Activated naive CD8-positive, alpha-beta T cell (primary cell): ENCODE results near the gene DHRS2.
"Not testable (repeated sequence)": the region's sequence is repeated elsewhere in the genome, so short reads cannot be mapped to it uniquely, and the experiment has no call there.

ENCODE experiments used
- H3K27ac Mint-ChIP-seq: one replicate; pipeline ENCODE4 v1.8.0; 2021; ENCODE audit warnings: mixed read lengths
- H3K27me3 Mint-ChIP-seq: one replicate; pipeline ENCODE4 v1.8.0; 2021; ENCODE audit warnings: mixed read lengths
- H3K36me3 Mint-ChIP-seq: one replicate; pipeline ENCODE4 v1.8.0; 2021; ENCODE audit warnings: mixed read lengths
- H3K4me1 Mint-ChIP-seq: one replicate; pipeline ENCODE4 v1.8.0; 2021; ENCODE audit warnings: low read depth, mixed read lengths
- H3K4me3 Mint-ChIP-seq: one replicate; pipeline ENCODE4 v1.8.0; 2021; ENCODE audit warnings: mild to moderate bottlenecking, mixed read lengths
- H3K9me3 Mint-ChIP-seq: one replicate; pipeline ENCODE4 v1.8.0; 2021; ENCODE audit warnings: low read depth, mixed read lengths

The DHRS2 gene

GRCh38 chr14:23608454-23608853 lies 27.7 kb upstream of the DHRS2 start:
- H3K4me1 Mint-ChIP-seq, result peaks cover 49% of the 10 kb centered on the region

GRCh38 chr14:23609001-23609400 lies 27.2 kb upstream of the DHRS2 start:
- Mint-ChIP-seq H3K9me3 (peaks cover 5% of the 10 kb centered on the region), H3K4me3 (peak overlapping the region; percentile 27), H3K27me3 (no peaks in the 10 kb centered on the region), H3K27ac (peak overlapping the region; percentile 96), H3K36me3 (peaks cover 7% of the 10 kb centered on the region), H3K4me1 (peaks cover 49% of the 10 kb centered on the region)

More at GRCh38 chr14:23608454-23608853, 27.7 kb upstream of the DHRS2 start:
- Mint-ChIP-seq H3K27ac (peak overlapping the region; percentile 96), H3K36me3 (peaks cover 7% of the 10 kb centered on the region), H3K4me3 (no peak overlapping the region), H3K9me3 (peaks cover 5% of the 10 kb centered on the region), H3K27me3 (no peaks in the 10 kb centered on the region)

- H3K36me3 Mint-ChIP-seq, H3K27me3 Mint-ChIP-seq, H3K9me3 Mint-ChIP-seq: not testable (repeated sequence)
- peak overlapping the region; percentile 34 for H3K4me3 Mint-ChIP-seq
- H3K4me1 Mint-ChIP-seq, result peaks cover 49% of the 10 kb centered on the region
- peak overlapping the region; percentile 96 for H3K27ac Mint-ChIP-seq
Observed at GRCh38 chr14:23609411-23610089, 26.6 kb upstream of the DHRS2 start.

GRCh38 chr14:23610090-23610814 lies 25.9 kb upstream of the DHRS2 start:
- Mint-ChIP-seq H3K4me3 (peak overlapping the region; percentile 75), H3K27me3 (no peaks in the 10 kb centered on the region), H3K4me1 (peaks cover 49% of the 10 kb centered on the region)

GRCh38 chr14:23610815-23611289 lies 25.3 kb upstream of the DHRS2 start:
- H3K27ac Mint-ChIP-seq, result peak overlapping the region; percentile 96
- H3K9me3 Mint-ChIP-seq, result peaks cover 5% of the 10 kb centered on the region
- H3K4me1 Mint-ChIP-seq, result peaks cover 46% of the 10 kb centered on the region
- peaks cover 7% of the 10 kb centered on the region for H3K36me3 Mint-ChIP-seq
- no peaks in the 10 kb centered on the region for H3K27me3 Mint-ChIP-seq
- peak overlapping the region; percentile 75 for H3K4me3 Mint-ChIP-seq

More at GRCh38 chr14:23610090-23610814, 25.9 kb upstream of the DHRS2 start:
- peaks cover 7% of the 10 kb centered on the region for H3K36me3 Mint-ChIP-seq
- peaks cover 5% of the 10 kb centered on the region for H3K9me3 Mint-ChIP-seq
- peak overlapping the region; percentile 96 for H3K27ac Mint-ChIP-seq

- H3K36me3 Mint-ChIP-seq, result peaks cover 7% of the 10 kb centered on the region
- H3K9me3 Mint-ChIP-seq, result peaks cover 5% of the 10 kb centered on the region
- no peak overlapping the region for H3K4me3 Mint-ChIP-seq
- H3K27ac Mint-ChIP-seq, result peak overlapping the region; percentile 37
- H3K27me3 Mint-ChIP-seq, result no peaks in the 10 kb centered on the region
- peaks cover 40% of the 10 kb centered on the region for H3K4me1 Mint-ChIP-seq
Observed at GRCh38 chr14:23612354-23612732, 23.8 kb upstream of the DHRS2 start.

GRCh38 chr14:23612802-23613201 lies 23.4 kb upstream of the DHRS2 start:
- H3K4me1 Mint-ChIP-seq, result peaks cover 39% of the 10 kb centered on the region
- peaks cover 5% of the 10 kb centered on the region for H3K9me3 Mint-ChIP-seq
- no peak overlapping the region for H3K4me3 Mint-ChIP-seq
- H3K27ac Mint-ChIP-seq, result peak overlapping the region; percentile 37
- peaks cover 7% of the 10 kb centered on the region for H3K36me3 Mint-ChIP-seq
- H3K27me3 Mint-ChIP-seq, result no peaks in the 10 kb centered on the region

- Mint-ChIP-seq H3K27ac (no peak overlapping the region), H3K36me3 (peaks cover 7% of the 10 kb centered on the region), H3K9me3 (peaks cover 5% of the 10 kb centered on the region), H3K4me3 (no peak overlapping the region), H3K27me3 (no peaks in the 10 kb centered on the region), H3K4me1 (peaks cover 39% of the 10 kb centered on the region)
Observed at GRCh38 chr14:23613242-23614070, 22.7 kb upstream of the DHRS2 start.

- Mint-ChIP-seq H3K4me1 (peaks cover 32% of the 10 kb centered on the region), H3K27ac (no peak overlapping the region), H3K9me3 (no peaks in the 10 kb centered on the region), H3K27me3 (no peaks in the 10 kb centered on the region), H3K36me3 (peaks cover 2% of the 10 kb centered on the region), H3K4me3 (no peak overlapping the region)
Observed at GRCh38 chr14:23614395-23614828, 21.8 kb upstream of the DHRS2 start.

- H3K36me3 Mint-ChIP-seq, result no peaks in the 10 kb centered on the region
- H3K27ac Mint-ChIP-seq, result no peak overlapping the region
- no peaks in the 10 kb centered on the region for H3K9me3 Mint-ChIP-seq
- H3K27me3 Mint-ChIP-seq, result no peaks in the 10 kb centered on the region
- H3K4me3 Mint-ChIP-seq, result no peak overlapping the region
- H3K4me1 Mint-ChIP-seq, result peaks cover 17% of the 10 kb centered on the region
Observed at GRCh38 chr14:23615856-23616255, 20.3 kb upstream of the DHRS2 start.

GRCh38 chr14:23617539-23617938 lies 18.6 kb upstream of the DHRS2 start:
- H3K27ac Mint-ChIP-seq, result no peak overlapping the region
- no peaks in the 10 kb centered on the region for H3K27me3 Mint-ChIP-seq
- peaks cover 3% of the 10 kb centered on the region for H3K4me1 Mint-ChIP-seq

GRCh38 chr14:23618415-23618988 lies 17.7 kb upstream of the DHRS2 start:
- H3K27ac Mint-ChIP-seq, result no peak overlapping the region
- H3K9me3 Mint-ChIP-seq, result no peaks in the 10 kb centered on the region
- H3K4me1 Mint-ChIP-seq, result peaks cover 1% of the 10 kb centered on the region
- H3K27me3 Mint-ChIP-seq, result no peaks in the 10 kb centered on the region
- no peaks in the 10 kb centered on the region for H3K36me3 Mint-ChIP-seq
- no peak overlapping the region for H3K4me3 Mint-ChIP-seq

More at GRCh38 chr14:23617539-23617938, 18.6 kb upstream of the DHRS2 start:
- H3K36me3 Mint-ChIP-seq, result no peaks in the 10 kb centered on the region
- no peak overlapping the region for H3K4me3 Mint-ChIP-seq
- H3K9me3 Mint-ChIP-seq, result no peaks in the 10 kb centered on the region

- no peaks in the 10 kb centered on the region for H3K36me3 Mint-ChIP-seq
- peaks cover 1% of the 10 kb centered on the region for H3K4me1 Mint-ChIP-seq
- no peak overlapping the region for H3K4me3 Mint-ChIP-seq
- H3K27me3 Mint-ChIP-seq, result no peaks in the 10 kb centered on the region
- H3K27ac Mint-ChIP-seq, result no peak overlapping the region
- peaks cover 7% of the 10 kb centered on the region for H3K9me3 Mint-ChIP-seq
Observed at GRCh38 chr14:23620177-23620702, 15.9 kb upstream of the DHRS2 start.

GRCh38 chr14:23621204-23621931 lies 14.8 kb upstream of the DHRS2 start:
- Mint-ChIP-seq H3K36me3 (no peaks in the 10 kb centered on the region), H3K27ac (no peak overlapping the region), H3K9me3 (peaks cover 14% of the 10 kb centered on the region), H3K4me3 (no peak overlapping the region), H3K27me3 (no peaks in the 10 kb centered on the region), H3K4me1 (peaks cover 1% of the 10 kb centered on the region)
